Stimulated activated CD4-positive, alpha-beta T cell treated with anti-CD3 and anti-CD28 coated beads, Interleukin-15, amount 100 ng/mL, for 1 hour (primary cell): ENCODE results near the gene FER1L5.

ENCODE experiments used
- DNase-seq, 2 donors: peaks; one replicate each; pipeline ENCODE4 v3.0.0-alpha.2; 2020; ENCODE audit warnings: low read depth in 1 of 2, low spot score in 1 of 2

FER1L5 gene

DNA sequence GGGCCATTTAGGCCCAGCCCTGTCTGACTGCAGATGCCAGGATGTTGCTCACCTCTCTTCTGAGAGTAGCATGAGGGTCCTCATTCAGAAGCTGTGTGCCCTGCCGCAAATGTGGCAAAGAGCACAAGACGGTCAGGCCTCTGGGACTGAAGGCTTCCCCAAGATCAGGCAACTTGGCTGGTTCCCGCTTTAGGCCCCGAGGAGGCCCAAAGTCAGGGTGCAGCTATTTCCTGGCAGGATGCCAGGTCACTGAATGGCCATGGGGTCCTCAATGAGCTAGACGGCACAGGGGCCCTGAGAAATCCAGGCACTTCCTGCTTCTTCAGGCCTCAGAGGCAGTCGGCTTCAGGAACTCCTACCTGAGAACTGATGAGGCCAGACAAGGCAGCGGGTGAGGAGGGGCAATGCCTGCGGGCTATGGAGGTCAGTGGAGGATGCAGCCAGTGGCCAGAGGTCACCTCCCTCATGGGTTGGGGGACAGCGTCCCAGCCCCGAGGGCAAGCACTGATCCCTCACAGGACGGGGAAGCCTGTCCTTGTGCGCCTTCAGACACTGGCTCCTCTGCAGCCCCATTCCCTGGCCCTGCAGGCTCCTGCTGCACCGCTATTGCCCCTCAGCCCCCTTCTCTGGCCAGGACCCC is 52.4 kb downstream of the FER1L5 start:
- no peak for DNase-seq

DNA sequence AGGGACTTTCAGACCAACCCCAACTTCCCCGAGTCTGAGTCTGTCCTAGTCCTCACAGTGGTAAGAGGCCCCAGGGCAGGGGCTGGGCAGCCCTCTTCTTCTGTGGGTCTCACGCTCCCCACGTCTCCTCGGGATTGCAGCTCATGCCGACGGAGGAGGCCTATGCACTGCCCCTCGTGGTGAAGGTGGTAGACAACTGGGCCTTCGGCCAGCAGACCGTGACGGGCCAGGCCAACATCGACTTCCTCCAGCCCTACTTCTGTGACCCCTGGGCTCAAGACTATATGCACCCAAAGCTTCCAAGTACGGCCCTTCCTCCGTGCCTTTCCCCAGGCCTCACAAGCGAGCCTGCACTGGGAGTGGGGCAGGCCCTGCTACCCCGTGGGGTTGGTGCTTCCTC is 53.0 kb downstream of the FER1L5 start:
- no peak for DNase-seq

GRCh38 chr2:96697476-96697875 is 54.9 kb downstream of the FER1L5 start:
- no peak for DNase-seq

DNA sequence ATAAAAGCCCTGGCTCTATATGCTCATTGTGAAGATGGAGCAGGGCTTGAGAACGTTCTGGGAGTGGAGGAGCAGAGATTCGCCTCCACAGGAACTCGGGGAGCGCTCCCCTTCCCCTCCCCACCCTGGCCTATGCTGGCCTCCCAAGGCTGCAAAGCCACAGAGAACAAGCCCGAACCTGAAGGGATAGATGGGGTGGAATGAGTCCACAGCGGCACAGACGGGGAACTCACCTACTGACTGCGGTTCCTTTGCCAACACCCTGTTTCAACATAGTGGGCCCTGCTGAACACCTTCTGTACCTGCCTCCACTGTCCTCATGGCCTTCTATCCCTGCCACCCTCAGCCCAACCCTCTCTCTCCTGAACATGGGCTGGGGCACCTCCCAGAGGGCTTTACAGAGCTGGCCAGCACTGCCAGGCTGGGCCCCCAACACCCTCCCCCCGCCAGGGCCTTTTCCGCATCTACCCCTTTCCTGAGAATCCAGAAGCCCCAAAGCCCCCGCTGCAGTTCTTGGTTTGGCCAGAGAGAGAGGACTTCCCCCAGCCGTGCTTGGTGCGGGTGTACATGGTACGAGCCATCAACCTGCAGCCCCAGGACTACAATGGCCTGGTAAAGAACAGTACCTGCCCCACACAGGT is 55.8 kb downstream of the FER1L5 start:
- DNase-seq: no peak

- no peak for DNase-seq
Observed at GRCh38 chr2:96699021-96699420, 56.5 kb downstream of the FER1L5 start.

- DNase-seq: no peak
Observed at GRCh38 chr2:96699621-96700020, 57.1 kb downstream of the FER1L5 start.

DNA sequence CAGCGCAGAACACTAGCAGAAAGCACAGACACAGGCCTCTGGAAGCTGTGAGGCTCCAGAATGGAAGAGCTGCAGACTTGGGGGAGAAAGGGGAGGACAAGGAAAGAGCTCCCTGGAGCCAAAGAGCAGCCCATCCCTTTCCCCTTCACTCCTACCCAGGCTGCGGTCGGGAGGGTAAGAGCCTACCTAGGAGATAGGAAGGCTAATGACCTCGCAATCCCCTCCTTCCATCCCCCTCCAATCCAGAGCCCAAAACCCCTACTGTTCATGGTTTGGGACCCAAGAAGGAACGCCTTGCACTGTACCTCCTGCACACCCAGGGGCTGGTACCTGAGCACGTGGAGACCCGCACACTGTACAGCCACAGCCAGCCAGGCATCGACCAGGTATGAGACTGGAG is 57.5 kb downstream of the FER1L5 start:
- no peak for DNase-seq

- DNase-seq: no peak
Observed at GRCh38 chr2:96701636-96702035, 59.1 kb downstream of the FER1L5 start.

GRCh38 chr2:96702098-96702785 is 59.7 kb downstream of the FER1L5 start:
- DNase-seq: no peak

- DNase-seq: no peak
Observed at GRCh38 chr2:96703021-96703751, 60.6 kb downstream of the FER1L5 start.

GRCh38 chr2:96710985-96711384 is 68.4 kb downstream of the FER1L5 start:
- no peak for DNase-seq

GRCh38 chr2:96715658-96716057 is 73.1 kb downstream of the FER1L5 start:
- no peak for DNase-seq

DNA sequence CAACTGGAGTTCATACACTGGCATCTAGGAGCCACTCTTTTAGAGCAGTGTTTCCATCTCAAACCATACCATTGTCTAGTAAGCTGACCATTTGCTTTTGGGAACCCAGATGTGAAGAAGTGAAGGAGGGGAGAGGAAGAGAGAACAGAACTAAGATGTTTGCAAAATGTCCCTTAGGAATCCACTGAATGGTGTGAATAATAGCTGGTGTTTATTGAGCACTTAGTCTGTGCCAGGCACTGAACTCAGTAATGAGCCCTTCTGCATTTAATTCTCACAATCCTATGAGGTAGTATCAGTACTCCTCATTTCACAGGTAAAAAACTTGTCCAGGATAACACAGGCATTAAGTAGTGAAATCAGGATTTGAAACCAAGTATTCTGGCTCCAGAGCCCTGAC is 73.8 kb downstream of the FER1L5 start:
- no peak for DNase-seq

DNA sequence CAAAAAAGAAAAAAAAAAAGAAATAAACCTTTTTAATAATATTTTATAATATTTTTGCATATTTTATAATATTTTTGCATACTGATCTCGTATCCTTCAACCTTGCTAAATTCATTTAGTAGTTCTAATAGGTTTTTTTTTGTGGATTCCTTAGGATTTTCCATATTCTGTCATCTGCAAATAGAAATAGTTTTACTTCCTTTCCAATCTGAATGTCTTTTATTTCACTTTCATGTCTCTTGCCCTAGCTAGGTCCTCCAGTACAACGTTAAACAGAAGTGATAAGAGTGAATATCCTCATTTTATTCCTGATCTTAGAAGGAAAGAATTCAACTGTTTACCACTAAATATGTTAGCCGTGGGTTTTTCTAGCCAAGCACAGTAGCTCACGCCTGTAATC is 83.6 kb downstream of the FER1L5 start:
- DNase-seq: no peak

- no peak for DNase-seq
Observed at GRCh38 chr2:96727431-96727830, 84.9 kb downstream of the FER1L5 start.

- no peak for DNase-seq
Observed at GRCh38 chr2:96729748-96730147, 87.2 kb downstream of the FER1L5 start.

DNA sequence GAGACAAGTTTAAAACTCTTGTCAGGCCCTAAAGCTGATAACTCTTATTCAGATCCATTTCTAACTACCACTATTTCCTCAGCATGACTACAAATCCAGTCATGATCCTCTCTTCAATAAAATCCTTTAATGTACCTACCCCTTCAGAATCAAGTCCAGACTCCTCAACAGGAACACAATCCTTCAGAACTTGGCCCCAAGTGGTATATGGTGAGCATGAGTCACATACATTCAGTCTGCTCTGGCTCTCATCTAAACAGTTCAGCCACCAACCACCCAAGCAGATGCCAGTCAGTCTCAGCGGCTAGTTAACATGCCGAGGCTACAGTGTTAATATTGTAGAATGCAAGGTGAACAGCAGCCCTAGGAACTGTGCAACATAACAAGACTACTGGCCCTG is 87.6 kb downstream of the FER1L5 start:
- DNase-seq: no peak

GRCh38 chr2:96733931-96734330 is 91.4 kb downstream of the FER1L5 start:
- no peak for DNase-seq

- DNase-seq: no peak
Observed at GRCh38 chr2:96734880-96735583, 92.5 kb downstream of the FER1L5 start.

- no peak for DNase-seq
Observed at GRCh38 chr2:96737251-96737650, 94.7 kb downstream of the FER1L5 start.

- no peak for DNase-seq
Observed at GRCh38 chr2:96737831-96738230, 95.3 kb downstream of the FER1L5 start.
